ENCODE measurements around the gene HDAC2.
"Not testable (repeated sequence)": the region's sequence is repeated elsewhere in the genome, so short reads cannot be mapped to it uniquely, and the experiment has no call there.

Gene HDAC2

GRCh38 chr6:113969888-113970804, 802 bp downstream of the HDAC2 start:
- DNase-seq = peak; percentile 12 to 39 (median 20)

GRCh38 chr6:113968472-113968871, 2.5 kb downstream of the HDAC2 start:
- no peak for DNase-seq

- no peak for DNase-seq
Observed at GRCh38 chr6:113967777-113968176, 3.2 kb downstream of the HDAC2 start.

GRCh38 chr6:113960795-113961194, 10.2 kb downstream of the HDAC2 start:
- no peak for DNase-seq

GRCh38 chr6:113959235-113959634, 11.7 kb downstream of the HDAC2 start:
- DNase-seq = no peak

GRCh38 chr6:113954653-113955052, 16.3 kb downstream of the HDAC2 start:
- no peak for DNase-seq

GRCh38 chr6:113953346-113953745, 17.6 kb downstream of the HDAC2 start:
- DNase-seq = no peak

- no peak for DNase-seq
Observed at GRCh38 chr6:113949499-113949898, 21.4 kb downstream of the HDAC2 start.

- no peak for DNase-seq
Observed at GRCh38 chr6:113944701-113945100, 26.2 kb downstream of the HDAC2 start.

GRCh38 chr6:113939825-113940224, 31.1 kb downstream of the HDAC2 start:
- DNase-seq = no peak

- no peak for DNase-seq
Observed at GRCh38 chr6:113936093-113936934, 34.6 kb downstream of the HDAC2 start.

GRCh38 chr6:113934101-113934500, 36.8 kb downstream of the HDAC2 start:
- no peak for DNase-seq

- not testable (repeated sequence) for DNase-seq
Observed at GRCh38 chr6:113931907-113932306, 39.0 kb downstream of the HDAC2 start.

GRCh38 chr6:113930183-113930582, 40.8 kb downstream of the HDAC2 start:
- DNase-seq = no peak

- DNase-seq = no peak
Observed at GRCh38 chr6:113927001-113927400, 43.9 kb downstream of the HDAC2 start.

- no peak for DNase-seq
Observed at GRCh38 chr6:113925378-113925777, 45.6 kb downstream of the HDAC2 start.

GRCh38 chr6:113924312-113924723, 46.6 kb downstream of the HDAC2 start:
- no peak for DNase-seq

- DNase-seq = no peak
Observed at GRCh38 chr6:113923526-113923925, 47.4 kb downstream of the HDAC2 start.

- no peak for DNase-seq
Observed at GRCh38 chr6:113921299-113921904, 49.5 kb downstream of the HDAC2 start.

- DNase-seq = no peak
Observed at GRCh38 chr6:113920663-113921267, 50.2 kb downstream of the HDAC2 start.

- not testable (repeated sequence) for DNase-seq
Observed at GRCh38 chr6:113910285-113910684, 60.7 kb downstream of the HDAC2 start.

GRCh38 chr6:113909224-113909856, 61.6 kb downstream of the HDAC2 start:
- no peak for DNase-seq
